Parathyroid adenoma (tissue), 2 donors: ENCODE data around the gene SNRNP25.
A peak's percentile ranks its signal among the peaks of the same experiment; 100 is the strongest.

Experiments
- H2AFZ ChIP-seq: fragments of 300-600 bp; sonication (generic); one replicate; pipeline ENCODE4 v1.7.0; 2017; ENCODE audit warnings: antibody characterized with exemption, mild to moderate bottlenecking
- H3K27ac ChIP-seq: fragments of 300-600 bp; sonication (generic); one replicate; pipeline ENCODE4 v1.7.0; 2017
- H3K27me3 ChIP-seq: fragments of 300-600 bp; sonication (generic); one replicate; pipeline ENCODE4 v1.7.0; 2017; ENCODE audit warnings: low read length; ENCODE audit not compliant: control insufficient read depth, insufficient read depth
- H3K36me3 ChIP-seq: fragments of 300-600 bp; sonication (generic); one replicate; pipeline ENCODE4 v1.7.0; 2017; ENCODE audit warnings: low read length; ENCODE audit not compliant: control insufficient read depth, insufficient read depth
- H3K4me1 ChIP-seq: fragments of 300-600 bp; sonication (generic); one replicate; pipeline ENCODE4 v1.7.0; 2017; ENCODE audit warnings: control low read depth
- H3K4me2 ChIP-seq: fragments of 300-600 bp; sonication (generic); one replicate; pipeline ENCODE4 v1.7.0; 2017; ENCODE audit warnings: low read length
- H3K4me3 ChIP-seq: fragments of 300-600 bp; sonication (generic); one replicate; pipeline ENCODE4 v1.7.0; 2017; ENCODE audit warnings: low read depth, low read length
- H3K79me2 ChIP-seq: fragments of 300-600 bp; sonication (generic); one replicate; pipeline ENCODE4 v1.7.0; 2017; ENCODE audit warnings: control low read depth
- H3K9ac ChIP-seq: fragments of 300-600 bp; sonication (generic); one replicate; pipeline ENCODE4 v1.7.0; 2017; ENCODE audit warnings: mild to moderate bottlenecking
- H3K9me3 ChIP-seq: fragments of 300-600 bp; sonication (generic); one replicate; pipeline ENCODE4 v1.7.0; 2017; ENCODE audit warnings: low read length; ENCODE audit not compliant: control insufficient read depth
- TF ChIP-seq, protein P1 (sequence below): fragments of 300-600 bp; sonication (generic); IDR thresholded peaks from one replicate; pipeline ENCODE4 v1.7.0; 2017; ENCODE audit warnings: antibody characterized with exemption, mild to moderate bottlenecking
- donor health status: primary hyperparathyroidism.

The SNRNP25 gene

GRCh38 chr16:86483-86952 lies 32.9 kb downstream of the SNRNP25 start:
- Histone ChIP-seq H3K9ac (no peak overlapping the region), H3K36me3 (no peaks in the 10 kb centered on the region), H3K9me3 (no peaks in the 10 kb centered on the region), H3K4me2 (no peak overlapping the region), H2AFZ (no peak overlapping the region), H3K79me2 (no peaks in the 10 kb centered on the region), H3K4me1 (peaks cover 2% of the 10 kb centered on the region), H3K27me3 (no peaks in the 10 kb centered on the region), H3K4me3 (no peak overlapping the region), H3K27ac (no peak overlapping the region)
- TF ChIP-seq, protein P1, sequence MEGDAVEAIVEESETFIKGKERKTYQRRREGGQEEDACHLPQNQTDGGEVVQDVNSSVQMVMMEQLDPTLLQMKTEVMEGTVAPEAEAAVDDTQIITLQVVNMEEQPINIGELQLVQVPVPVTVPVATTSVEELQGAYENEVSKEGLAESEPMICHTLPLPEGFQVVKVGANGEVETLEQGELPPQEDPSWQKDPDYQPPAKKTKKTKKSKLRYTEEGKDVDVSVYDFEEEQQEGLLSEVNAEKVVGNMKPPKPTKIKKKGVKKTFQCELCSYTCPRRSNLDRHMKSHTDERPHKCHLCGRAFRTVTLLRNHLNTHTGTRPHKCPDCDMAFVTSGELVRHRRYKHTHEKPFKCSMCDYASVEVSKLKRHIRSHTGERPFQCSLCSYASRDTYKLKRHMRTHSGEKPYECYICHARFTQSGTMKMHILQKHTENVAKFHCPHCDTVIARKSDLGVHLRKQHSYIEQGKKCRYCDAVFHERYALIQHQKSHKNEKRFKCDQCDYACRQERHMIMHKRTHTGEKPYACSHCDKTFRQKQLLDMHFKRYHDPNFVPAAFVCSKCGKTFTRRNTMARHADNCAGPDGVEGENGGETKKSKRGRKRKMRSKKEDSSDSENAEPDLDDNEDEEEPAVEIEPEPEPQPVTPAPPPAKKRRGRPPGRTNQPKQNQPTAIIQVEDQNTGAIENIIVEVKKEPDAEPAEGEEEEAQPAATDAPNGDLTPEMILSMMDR = no peak

GRCh38 chr16:88613-89012 lies 35.0 kb downstream of the SNRNP25 start:
- Histone ChIP-seq H3K79me2 (no peaks in the 10 kb centered on the region), H2AFZ (no peak overlapping the region), H3K27me3 (no peaks in the 10 kb centered on the region), H3K36me3 (no peaks in the 10 kb centered on the region), H3K4me3 (no peak overlapping the region), H3K4me2 (no peak overlapping the region), H3K4me1 (peaks cover 2% of the 10 kb centered on the region), H3K27ac (no peak overlapping the region), H3K9me3 (no peaks in the 10 kb centered on the region), H3K9ac (no peak overlapping the region)
- TF ChIP-seq, protein P1 = no peak

- H2AFZ ChIP-seq = no peak overlapping the region
- no peaks in the 10 kb centered on the region for H3K9me3 ChIP-seq
- H3K4me2 ChIP-seq = no peak overlapping the region
- H3K4me3 ChIP-seq = no peak overlapping the region
- H3K4me1 ChIP-seq = no peaks in the 10 kb centered on the region
- H3K9ac ChIP-seq = no peak overlapping the region
- H3K27ac ChIP-seq = no peak overlapping the region
- no peaks in the 10 kb centered on the region for H3K27me3 ChIP-seq
- TF ChIP-seq, protein P1 = no peak
- H3K36me3 ChIP-seq = no peaks in the 10 kb centered on the region
- no peaks in the 10 kb centered on the region for H3K79me2 ChIP-seq
Measured at GRCh38 chr16:89391-90302, 36.0 kb downstream of the SNRNP25 start.

- Histone ChIP-seq H3K4me2 (peak overlapping the region; percentile 22), H3K36me3 (no peaks in the 10 kb centered on the region), H3K27me3 (no peaks in the 10 kb centered on the region), H3K27ac (no peak overlapping the region), H3K9me3 (no peaks in the 10 kb centered on the region), H3K4me3 (no peak overlapping the region), H3K4me1 (no peaks in the 10 kb centered on the region), H3K79me2 (peaks cover 3% of the 10 kb centered on the region), H2AFZ (no peak overlapping the region), H3K9ac (no peak overlapping the region)
- TF ChIP-seq, protein P1 = no peak
Measured at GRCh38 chr16:91484-91883, 37.9 kb downstream of the SNRNP25 start.
